ENCODE measurements around the gene GASK1A.

GASK1A gene

GRCh38 chr3:43094851-43095250 lies 115.7 kb downstream of the GASK1A start:
- TF ChIP-seq GATA1 (IDR thresholded peaks at IDR 0.05; ENCODE audit: low read depth, low read length) (no peak), POLR2A (IDR thresholded peaks at IDR 0.05; ENCODE audit: low read length) (no peak)
- DNase-seq, result no peak

GRCh38 chr3:43095370-43095769 lies 116.3 kb downstream of the GASK1A start:
- TF ChIP-seq GATA1 (IDR thresholded peaks at IDR 0.05; ENCODE audit: low read depth, low read length) (no peak), POLR2A (IDR thresholded peaks at IDR 0.05; ENCODE audit: low read length) (no peak)
- no peak for DNase-seq

GRCh38 chr3:43096761-43097160 lies 117.7 kb downstream of the GASK1A start:
- TF ChIP-seq POLR2A (IDR thresholded peaks at IDR 0.05; ENCODE audit: low read length) (no peak), GATA1 (IDR thresholded peaks at IDR 0.05; ENCODE audit: low read depth, low read length) (no peak)
- no peak for DNase-seq

DNA sequence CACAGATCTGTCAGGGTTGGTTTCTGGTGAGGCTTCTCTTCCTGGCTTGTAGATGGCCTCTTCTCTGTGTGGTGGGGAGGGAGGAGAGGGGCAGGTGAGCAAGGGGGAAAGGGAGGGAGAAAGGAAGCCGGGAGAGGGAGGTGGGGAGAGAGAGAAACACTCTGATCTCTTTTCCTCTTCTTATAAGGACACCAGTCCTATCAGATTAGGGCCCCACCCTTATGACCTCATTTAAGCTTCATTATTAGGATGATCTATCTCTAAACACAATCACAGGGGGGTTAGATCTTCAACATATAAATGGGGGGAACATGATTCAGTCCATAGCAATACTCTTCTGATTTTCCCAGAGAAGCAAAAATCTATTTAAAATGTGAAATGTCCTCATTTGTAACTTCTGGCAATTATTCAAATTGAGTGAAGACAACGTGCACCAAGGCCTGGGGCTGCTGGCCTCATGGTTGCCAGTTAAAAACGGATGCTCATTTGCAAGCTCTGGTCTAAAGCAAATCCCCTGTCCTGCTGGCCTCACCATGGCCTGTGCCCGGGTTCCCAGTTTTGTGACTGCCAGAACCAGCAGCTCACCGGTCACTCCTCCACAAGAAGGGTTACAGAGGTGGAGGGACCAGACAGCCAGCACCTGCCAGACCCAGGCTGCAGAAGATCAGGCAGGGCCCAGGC lies 118.4 kb downstream of the GASK1A start:
- TF ChIP-seq POLR2A (IDR thresholded peaks at IDR 0.05; ENCODE audit: low read length), result no peak
- no peak for TF ChIP-seq GATA1 (IDR thresholded peaks at IDR 0.05; ENCODE audit: low read depth, low read length)
- peak in 1 of 2 experiments; percentile 3 for DNase-seq

- TF ChIP-seq GATA1 (IDR thresholded peaks at IDR 0.05; ENCODE audit: low read depth, low read length) (no peak), POLR2A (IDR thresholded peaks at IDR 0.05; ENCODE audit: low read length) (no peak)
- no peak for DNase-seq
These were observed 119.7 kb downstream of the GASK1A start for GRCh38 chr3:43098761-43099160.

DNA sequence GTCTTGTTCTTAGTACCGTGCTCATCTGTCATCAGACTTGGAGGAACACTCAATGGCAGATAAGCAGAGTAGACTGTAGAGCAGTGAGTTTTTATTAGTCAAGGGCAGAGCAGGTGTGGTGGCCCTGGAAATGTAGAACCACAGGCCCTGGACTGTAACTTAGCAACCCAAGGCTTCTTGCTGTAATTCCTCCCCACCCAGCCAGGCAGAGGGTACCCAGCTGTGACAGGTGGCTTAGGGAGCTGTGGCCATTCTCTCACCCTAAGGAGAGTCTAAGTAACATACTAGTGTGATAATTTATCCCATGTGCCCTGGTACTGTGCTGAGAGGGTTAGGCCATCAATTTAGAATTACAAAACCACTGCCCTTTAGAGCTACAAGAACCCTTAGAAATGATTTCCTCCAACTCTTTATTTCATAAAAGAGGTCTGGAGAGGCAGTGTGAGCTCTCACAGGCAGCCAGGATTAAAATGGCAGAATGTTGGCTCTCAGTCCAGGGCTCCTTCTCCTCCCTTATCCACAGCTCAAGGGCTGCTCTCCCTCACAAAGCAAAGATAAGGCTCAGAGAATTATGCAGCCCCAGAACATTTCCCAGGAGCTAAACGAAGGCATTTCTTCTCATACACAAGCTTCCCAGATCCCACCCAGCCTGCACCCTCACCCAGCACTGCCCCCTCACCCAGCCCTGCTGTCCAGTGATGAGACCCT lies 123.8 kb downstream of the GASK1A start:
- DNase-seq, result peak; percentile 5 to 24
- TF ChIP-seq POLR2A (IDR thresholded peaks at IDR 0.05; ENCODE audit: low read length) (no peak), GATA1 (IDR thresholded peaks at IDR 0.05; ENCODE audit: low read depth, low read length) (no peak)

DNA sequence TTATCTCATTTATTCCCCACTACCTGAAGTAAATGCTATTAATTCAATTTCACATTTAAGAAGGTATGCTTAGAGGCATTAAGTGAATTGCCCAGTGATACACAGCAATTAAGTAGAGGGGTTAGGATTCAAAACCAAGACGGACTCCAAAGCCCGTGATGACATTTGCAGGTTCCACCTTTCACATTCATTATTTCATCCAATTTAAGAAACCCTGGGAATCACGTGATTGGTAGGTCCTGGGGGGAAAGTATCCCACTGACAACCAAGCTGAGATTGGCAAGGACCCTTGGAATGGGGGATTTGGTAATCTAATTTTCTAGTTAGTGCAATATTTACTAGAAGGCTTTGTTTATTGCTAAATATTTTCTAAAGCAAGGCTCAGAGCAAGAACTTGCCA lies 124.9 kb downstream of the GASK1A start:
- no peak for DNase-seq
- TF ChIP-seq GATA1 (IDR thresholded peaks at IDR 0.05; ENCODE audit: low read depth, low read length) (no peak), POLR2A (IDR thresholded peaks at IDR 0.05; ENCODE audit: low read length) (no peak)

GRCh38 chr3:43104660-43105595 lies 125.8 kb downstream of the GASK1A start:
- TF ChIP-seq POLR2A (IDR thresholded peaks at IDR 0.05; ENCODE audit: low read length) (no peak), GATA1 (IDR thresholded peaks at IDR 0.05; ENCODE audit: low read depth, low read length) (no peak)
- peak; percentile 62 to 83 for DNase-seq

DNA sequence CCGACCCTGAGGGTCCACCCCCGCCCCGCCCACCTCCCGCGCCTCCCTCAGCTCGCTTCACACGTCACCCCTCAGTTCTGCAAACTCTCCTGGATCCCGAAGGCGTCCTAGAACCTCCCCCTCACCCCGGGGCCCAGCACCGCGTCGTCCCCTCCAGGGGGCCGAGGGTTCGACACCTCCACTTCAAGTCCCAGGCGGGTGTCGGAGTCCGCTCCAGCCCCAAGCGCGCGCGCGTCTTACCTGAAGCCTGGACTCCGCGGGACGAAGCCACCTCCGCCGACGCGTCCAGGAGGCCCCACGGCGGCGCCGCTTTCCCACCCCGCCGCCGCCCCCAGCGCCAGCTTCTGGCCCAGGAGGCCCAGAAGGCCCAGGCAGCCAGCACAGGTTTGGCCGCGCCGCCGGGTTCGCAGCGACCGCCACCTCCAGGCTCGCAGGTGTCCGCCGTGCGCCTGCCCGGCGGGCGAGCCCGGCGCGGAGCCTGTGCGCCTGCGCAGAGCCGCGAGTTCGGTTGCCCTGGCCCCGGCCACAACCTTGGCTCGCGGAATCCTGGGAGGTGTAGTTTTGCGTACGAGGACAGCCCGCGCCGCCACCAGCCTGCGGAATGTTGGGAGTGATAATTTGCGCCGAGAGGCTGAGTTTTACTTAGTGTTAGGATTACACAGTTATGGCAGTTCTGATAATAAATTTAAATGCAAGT lies 126.6 kb downstream of the GASK1A start, which contains the start of gene POMGNT2:
POMGNT2 (minus strand) TSS at position 484 of the 697 bp plus-strand sequence. CDS start 24,648 bp downstream, outside the sequence.
- TF ChIP-seq POLR2A (IDR thresholded peaks at IDR 0.05; ENCODE audit: low read length) (peak; percentile 54), GATA1 (IDR thresholded peaks at IDR 0.05; ENCODE audit: low read depth, low read length) (no peak)

GRCh38 chr3:43106293-43106628 lies 127.2 kb downstream of the GASK1A start:
- TF ChIP-seq GATA1 (IDR thresholded peaks at IDR 0.05; ENCODE audit: low read depth, low read length) (no peak), POLR2A (IDR thresholded peaks at IDR 0.05; ENCODE audit: low read length) (no peak)
- no peak for DNase-seq

More for the DNA sequence above, 126.6 kb downstream of the GASK1A start, which contains the start of gene POMGNT2:
- DNase-seq, result peak; percentile 89 to 92
